Renal pelvis (tissue), 4 donors: ENCODE measurements around the gene CSN1S1. TPM values are rescaled to one million over a fixed set of nuclear protein-coding genes. Genes with fewer than 3 reads are reported as not detected.

Experiments used
- DNase-seq: peaks from one replicate; pipeline ENCODE4 v3.0.0-alpha.2; 2013
- polyA plus RNA-seq, 3 donors: library from polyadenylated mRNA; unstranded; fragments of 120-200 nt; gene quantifications; one replicate each; pipeline ENCODE4 v1.2.1, GENCODE V29; 2013; ENCODE audit not compliant: insufficient read length in 3 of 3

The CSN1S1 gene
- polyA plus RNA-seq, 3 donors, result not detected

- DNase-seq, result no peak
Observed at GRCh38 chr4:69991016-69991415, 60.1 kb downstream of the CSN1S1 start.

DNA sequence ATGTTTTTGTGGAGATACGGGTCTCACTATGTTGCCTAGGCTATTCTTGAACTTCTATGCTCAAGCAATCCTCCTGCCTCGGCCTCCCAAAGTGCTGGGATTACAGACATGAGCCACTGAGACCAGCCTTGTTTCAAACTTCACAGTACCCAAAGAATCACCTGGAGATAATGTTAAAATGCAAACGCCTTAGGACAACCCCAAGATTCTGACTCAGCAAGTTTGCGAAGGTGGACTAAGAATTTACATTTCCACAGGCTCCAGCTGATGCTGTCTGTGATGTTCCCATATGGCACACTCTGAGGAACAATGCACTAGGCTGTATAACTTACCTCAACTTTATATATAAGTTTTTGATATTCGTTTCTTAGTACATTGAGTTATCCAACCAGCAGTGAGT, 63.9 kb downstream of the CSN1S1 start:
- DNase-seq, result no peak

- no peak for DNase-seq
Observed at GRCh38 chr4:69995526-69996016, 64.7 kb downstream of the CSN1S1 start, which contains the start of gene STATH. STATH (plus strand) TSS chr4:69995966; CDS start chr4:69998438, 2,472 bp downstream.

Other genes starting within 250 kb of the CSN1S1 start
- under 1 TPM; 0.64 to 0.89 (median 0.78) TPM for gene SULT1B1, start 170.4 kb upstream of the CSN1S1 start, polyA plus RNA-seq
- 100 to 1,000 TPM; 409 to 455 (median 413) TPM for gene SULT1E1, start 70.9 kb upstream of the CSN1S1 start, polyA plus RNA-seq
- gene CSN2, start 34.7 kb downstream of the CSN1S1 start, polyA plus RNA-seq, result not detected
- under 1 TPM in 2 of 3 donors, not detected in 1; 0.44 to 0.50 TPM for gene STATH, start 64.9 kb downstream of the CSN1S1 start, polyA plus RNA-seq
- not detected for gene HTN3, start 97.4 kb downstream of the CSN1S1 start, polyA plus RNA-seq
- under 1 TPM; 0.03 to 0.10 (median 0.04) TPM for gene HTN1, start 119.4 kb downstream of the CSN1S1 start, polyA plus RNA-seq
- under 1 TPM in 2 of 3 donors, not detected in 1; 0.04 to 0.10 TPM for gene PRR27, start 223.2 kb downstream of the CSN1S1 start, polyA plus RNA-seq